HG03108 (cell line): ENCODE results near the gene MTO1.
"Not testable (repeated sequence)": the region's sequence is repeated elsewhere in the genome, so short reads cannot be mapped to it uniquely, and the experiment has no call there.

Source experiments
- ATAC-seq: cut with Tn5 transposase; IDR thresholded peaks from one replicate; pipeline ENCODE4 v1.9.1; 2021; ENCODE audit warnings: moderate library complexity; ENCODE audit not compliant: unreplicated experiment

The MTO1 gene, protein sequence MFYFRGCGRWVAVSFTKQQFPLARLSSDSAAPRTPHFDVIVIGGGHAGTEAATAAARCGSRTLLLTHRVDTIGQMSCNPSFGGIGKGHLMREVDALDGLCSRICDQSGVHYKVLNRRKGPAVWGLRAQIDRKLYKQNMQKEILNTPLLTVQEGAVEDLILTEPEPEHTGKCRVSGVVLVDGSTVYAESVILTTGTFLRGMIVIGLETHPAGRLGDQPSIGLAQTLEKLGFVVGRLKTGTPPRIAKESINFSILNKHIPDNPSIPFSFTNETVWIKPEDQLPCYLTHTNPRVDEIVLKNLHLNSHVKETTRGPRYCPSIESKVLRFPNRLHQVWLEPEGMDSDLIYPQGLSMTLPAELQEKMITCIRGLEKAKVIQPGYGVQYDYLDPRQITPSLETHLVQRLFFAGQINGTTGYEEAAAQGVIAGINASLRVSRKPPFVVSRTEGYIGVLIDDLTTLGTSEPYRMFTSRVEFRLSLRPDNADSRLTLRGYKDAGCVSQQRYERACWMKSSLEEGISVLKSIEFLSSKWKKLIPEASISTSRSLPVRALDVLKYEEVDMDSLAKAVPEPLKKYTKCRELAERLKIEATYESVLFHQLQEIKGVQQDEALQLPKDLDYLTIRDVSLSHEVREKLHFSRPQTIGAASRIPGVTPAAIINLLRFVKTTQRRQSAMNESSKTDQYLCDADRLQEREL

GRCh38 chr6:73461537-73462350, at the start of gene MTO1:
MTO1 (plus strand) TSS chr6:73461737; CDS start chr6:73461855, 118 bp downstream.
- ATAC-seq: peak; percentile 97

DNA sequence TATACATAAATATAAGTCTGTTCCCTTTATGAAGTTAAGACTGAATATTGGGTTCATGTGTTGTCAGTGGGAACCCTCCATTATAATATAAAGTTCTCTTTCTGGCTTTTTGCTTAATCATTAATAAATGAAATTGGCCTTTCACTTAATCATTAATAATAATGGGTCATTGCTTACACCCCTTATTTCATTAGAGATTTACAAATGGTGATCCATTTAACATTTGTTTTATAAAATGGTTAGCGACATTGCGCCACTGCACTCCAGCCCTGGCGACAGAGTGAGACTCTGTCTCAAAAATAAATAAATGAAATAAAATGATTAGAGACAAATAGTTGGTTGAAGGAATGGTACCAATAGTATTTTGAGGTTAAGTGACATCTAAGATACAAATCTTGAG, 48.4 kb upstream of the MTO1 start:
- ATAC-seq: no peak

GRCh38 chr6:73418081-73418741, 43.3 kb upstream of the MTO1 start:
- ATAC-seq: no peak

DNA sequence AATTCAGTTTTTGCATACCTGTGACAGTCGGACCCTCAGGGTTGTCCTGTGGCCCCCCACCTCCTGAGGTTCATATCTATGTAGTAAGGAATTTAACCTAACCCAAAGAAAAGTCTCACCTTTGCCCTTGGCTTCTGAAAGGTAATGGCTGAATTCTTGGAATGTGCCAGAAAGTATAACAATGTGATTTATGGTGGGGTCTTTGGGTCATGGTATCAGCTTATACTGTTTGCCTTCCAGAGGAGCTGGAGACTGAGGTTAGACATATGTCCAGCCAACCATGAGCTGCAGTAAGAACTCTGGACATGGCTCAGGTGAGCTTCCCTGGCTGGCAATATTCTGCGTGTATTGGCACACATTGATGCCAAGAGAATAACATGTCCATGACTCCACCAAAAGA, 40.0 kb upstream of the MTO1 start:
- no peak for ATAC-seq

- no peak for ATAC-seq
These were observed 26.3 kb upstream of the MTO1 start for GRCh38 chr6:73435236-73435635.

DNA sequence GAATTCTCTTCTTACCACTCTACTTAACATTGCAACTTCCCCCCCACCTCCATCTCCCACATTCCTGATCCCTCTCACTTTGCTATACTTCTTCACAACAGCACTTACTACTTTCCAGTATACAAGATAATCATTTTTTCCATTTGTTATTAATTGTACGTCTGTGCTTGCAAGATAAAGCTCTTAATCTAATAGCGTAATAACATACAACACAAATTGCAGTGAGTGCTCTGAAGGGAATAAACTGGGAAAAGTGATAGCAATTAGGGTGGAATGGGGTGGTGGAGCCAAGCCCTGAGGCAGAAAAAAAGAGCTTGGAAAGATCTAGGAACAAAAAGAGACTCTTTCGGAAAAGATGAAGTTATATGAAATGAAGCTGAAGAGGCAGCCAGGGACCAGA, 18.0 kb upstream of the MTO1 start:
- ATAC-seq: no peak

DNA sequence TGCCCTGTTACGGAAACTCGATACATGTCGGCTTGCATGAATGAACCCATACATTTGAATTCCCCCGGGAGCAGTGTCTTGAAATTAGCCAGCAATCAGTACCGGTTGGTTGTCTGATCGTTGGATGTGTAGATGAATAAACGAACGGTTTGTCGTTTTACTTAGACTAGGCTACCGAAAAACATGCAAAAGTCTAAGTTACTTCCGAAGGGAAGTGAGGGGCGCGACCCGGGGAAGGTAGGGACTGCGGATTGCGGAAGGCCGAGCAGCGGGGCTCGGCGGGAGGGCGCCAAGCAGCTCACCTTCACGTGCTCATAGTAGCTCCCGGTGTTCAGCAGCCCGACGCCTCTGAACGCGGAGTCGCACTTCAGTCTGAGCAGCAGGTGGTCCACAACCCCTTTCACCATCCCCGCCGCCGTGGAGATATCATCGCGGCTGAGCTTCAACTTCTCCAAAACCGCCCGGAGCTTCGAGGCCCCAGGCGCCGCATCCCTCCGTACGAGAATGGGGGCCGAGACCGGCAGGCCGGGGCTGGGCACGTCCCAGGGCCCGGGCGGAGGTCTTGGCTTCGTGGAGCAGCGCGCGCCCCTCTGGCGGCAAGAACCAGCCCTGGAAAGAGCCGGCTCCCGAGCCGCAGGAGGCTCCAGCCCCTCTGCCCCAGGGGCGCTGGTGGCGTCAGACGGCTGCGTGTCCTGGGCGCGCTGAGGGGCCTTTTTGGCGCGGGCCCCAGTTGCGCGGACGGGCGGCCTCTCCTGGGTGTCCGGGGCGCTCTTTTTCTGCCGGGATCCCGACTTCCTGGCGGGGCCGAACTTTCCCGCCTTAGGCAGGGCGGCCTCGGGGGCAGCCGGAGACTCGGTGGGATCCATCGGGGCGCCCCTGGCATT, 10.1 kb upstream of the MTO1 start:
- peak; percentile 41 for ATAC-seq

DNA sequence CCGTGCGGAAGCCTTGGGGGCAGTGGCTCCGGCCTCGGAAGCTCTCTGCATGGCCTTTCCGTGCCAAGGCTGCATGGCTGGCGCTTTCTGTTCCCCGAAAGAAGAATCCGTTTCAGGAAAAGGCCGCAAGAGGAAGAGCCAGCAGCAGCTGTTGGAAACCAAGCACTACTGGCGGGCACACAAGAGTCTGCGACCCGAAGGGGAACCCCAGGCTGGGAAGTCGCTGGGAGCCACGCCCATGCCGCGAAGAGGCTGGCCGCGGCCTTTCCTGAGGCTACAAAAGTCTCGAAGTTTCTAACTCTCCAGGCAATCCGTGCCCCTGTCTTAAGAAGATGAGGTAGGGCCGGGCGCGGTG, 9.5 kb upstream of the MTO1 start, which contains the start of gene CGAS:
CGAS (minus strand) TSS at position 191 of the 355 bp plus-strand sequence; CDS start at position 75, 116 bp downstream.
- ATAC-seq: peak; percentile 73

DNA sequence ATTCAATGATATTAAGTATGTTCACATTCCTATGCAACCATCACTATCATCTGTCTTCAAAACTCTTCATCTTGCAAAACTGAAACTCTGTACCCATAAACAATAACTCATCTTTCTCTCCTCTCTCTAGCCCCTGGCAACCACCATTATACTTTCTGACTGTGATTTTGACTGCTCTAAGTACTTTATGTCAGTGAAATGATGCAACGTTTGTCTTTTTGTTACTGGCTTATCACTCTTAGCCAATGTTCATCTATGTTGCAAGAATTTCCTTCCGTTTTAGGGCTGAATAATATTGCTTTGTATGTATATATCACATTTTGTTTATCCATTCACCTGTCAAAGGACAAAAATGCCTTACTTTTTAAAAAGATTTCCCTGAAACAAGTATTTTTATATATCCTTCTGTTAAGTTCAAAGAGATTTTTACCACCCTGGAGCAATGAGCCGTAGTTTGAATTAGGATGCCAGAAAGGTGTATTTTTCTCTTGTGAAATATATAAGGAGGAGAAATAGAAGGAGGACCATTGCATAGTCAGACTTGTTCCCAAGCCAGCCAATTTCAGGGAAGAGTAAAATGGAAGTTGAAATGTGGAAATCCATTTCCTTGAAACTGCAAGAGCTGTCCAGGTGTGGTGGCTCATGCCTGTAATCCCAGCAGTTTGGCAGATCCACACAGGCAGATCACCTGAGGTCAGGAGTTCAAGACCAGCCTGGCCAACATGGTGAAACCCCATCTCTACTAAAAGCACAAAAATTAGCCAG, 5.5 kb upstream of the MTO1 start:
- no peak for ATAC-seq

- ATAC-seq: not testable (repeated sequence)
These were observed 2.1 kb upstream of the MTO1 start for GRCh38 chr6:73459474-73459873.

GRCh38 chr6:73460056-73460455, 1.5 kb upstream of the MTO1 start:
- no peak for ATAC-seq

DNA sequence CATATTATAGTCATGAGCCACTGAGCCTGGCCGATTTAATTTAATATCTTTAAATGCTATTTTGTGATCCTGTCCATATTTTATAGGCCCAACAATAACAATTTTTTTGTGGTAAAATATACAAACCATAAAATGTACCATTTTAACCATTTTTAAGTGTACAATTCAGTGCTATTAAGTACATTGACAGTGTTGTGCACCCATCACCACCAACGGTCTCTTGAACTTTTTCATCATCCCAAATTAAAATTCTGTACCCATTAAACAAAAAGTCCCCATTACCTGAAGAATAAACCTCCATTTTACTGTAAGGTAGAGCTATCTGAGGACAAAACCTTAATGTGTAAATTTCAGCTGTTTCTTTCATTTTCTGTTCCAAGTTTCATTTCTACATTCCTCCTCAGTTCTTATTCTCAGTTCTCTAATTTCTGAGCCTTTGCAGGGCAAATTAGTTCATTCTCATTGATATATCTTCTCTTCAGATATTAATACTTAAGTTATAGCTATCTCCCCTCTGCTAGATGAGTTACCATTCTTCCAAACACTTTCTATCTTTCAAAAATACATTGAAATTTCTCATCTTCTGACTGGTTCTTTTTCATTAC, 10.3 kb downstream of the MTO1 start:
- peak; percentile 95 for ATAC-seq

DNA sequence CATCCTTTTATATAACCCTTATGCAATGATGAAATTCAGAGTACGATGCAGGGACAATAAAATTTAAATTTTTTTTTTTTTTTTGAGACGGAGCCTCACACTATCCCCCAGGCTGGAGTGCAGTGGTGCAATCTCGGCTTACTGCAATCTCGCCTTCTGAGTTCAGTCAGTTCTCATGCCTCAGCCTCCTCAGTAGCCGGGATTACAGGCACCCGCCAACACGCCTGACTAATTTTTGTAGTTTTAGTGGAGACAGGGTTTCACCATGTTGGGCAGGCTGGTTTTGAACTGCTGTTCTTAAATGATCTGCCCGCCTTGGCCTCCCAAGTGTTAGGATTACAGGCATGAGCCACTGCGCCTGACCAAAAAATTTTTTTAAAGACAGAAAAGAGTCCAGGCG, 15.2 kb downstream of the MTO1 start:
- no peak for ATAC-seq

- no peak for ATAC-seq
These were observed 15.9 kb downstream of the MTO1 start for GRCh38 chr6:73477407-73477806.

DNA sequence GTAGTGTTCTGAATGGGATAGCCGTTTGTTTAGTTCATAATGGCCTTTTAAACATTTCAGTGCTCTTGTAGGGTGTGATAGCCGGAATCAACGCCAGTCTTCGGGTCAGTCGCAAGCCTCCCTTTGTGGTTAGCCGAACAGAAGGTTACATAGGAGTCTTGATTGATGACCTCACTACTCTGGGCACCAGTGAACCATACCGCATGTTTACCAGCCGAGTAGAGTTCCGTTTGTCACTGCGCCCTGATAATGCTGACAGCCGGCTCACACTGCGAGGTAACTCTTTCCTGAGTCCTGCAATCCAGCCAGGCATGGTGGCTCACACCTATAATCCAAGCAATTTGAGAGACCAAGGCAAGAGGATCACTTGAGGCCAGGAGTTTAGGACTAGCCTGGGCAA, 20.4 kb downstream of the MTO1 start:
- no peak for ATAC-seq

GRCh38 chr6:73484438-73484837, 22.9 kb downstream of the MTO1 start:
- no peak for ATAC-seq

- ATAC-seq: no peak
These were observed 25.9 kb downstream of the MTO1 start for GRCh38 chr6:73487473-73487872.

GRCh38 chr6:73491377-73491776, 29.8 kb downstream of the MTO1 start:
- no peak for ATAC-seq

GRCh38 chr6:73497915-73498314, 36.4 kb downstream of the MTO1 start:
- ATAC-seq: no peak
